Mammary epithelial cell (primary cell): ENCODE data around the gene MID1.

Experiments used
- EZH2 ChIP-seq: IDR thresholded peaks from 2 replicates; pipeline ENCODE4 v1.6.1; 2012; ENCODE audit warnings: low read length, inconsistent platforms, borderline replicate concordance
- TF ChIP-seq, protein P1 (sequence below), 2 donors: IDR thresholded peaks in 1 of 2; conservative IDR thresholded peaks in 1 of 2; 2 replicates each; pipeline ENCODE4 v1.5.1; 2011 to 2012; ENCODE audit warnings: inconsistent platforms in 2 of 2, low read length in 2 of 2, mild to moderate bottlenecking in 2 of 2, control low read depth in 1 of 2, low read depth in 1 of 2; ENCODE audit not compliant: insufficient read depth in 1 of 2; ENCODE audit errors: extremely low read depth in 1 of 2

- TF ChIP-seq, protein P1, sequence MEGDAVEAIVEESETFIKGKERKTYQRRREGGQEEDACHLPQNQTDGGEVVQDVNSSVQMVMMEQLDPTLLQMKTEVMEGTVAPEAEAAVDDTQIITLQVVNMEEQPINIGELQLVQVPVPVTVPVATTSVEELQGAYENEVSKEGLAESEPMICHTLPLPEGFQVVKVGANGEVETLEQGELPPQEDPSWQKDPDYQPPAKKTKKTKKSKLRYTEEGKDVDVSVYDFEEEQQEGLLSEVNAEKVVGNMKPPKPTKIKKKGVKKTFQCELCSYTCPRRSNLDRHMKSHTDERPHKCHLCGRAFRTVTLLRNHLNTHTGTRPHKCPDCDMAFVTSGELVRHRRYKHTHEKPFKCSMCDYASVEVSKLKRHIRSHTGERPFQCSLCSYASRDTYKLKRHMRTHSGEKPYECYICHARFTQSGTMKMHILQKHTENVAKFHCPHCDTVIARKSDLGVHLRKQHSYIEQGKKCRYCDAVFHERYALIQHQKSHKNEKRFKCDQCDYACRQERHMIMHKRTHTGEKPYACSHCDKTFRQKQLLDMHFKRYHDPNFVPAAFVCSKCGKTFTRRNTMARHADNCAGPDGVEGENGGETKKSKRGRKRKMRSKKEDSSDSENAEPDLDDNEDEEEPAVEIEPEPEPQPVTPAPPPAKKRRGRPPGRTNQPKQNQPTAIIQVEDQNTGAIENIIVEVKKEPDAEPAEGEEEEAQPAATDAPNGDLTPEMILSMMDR (conservative IDR thresholded peaks at IDR 0.05 in 1 of 2, IDR thresholded peaks at IDR 0.05 in 1 of 2; ENCODE audit: extremely low read depth in 1 of 2, insufficient read depth in 1 of 2, low read depth in 1 of 2, low read length in 2 of 2): no peak
- TF ChIP-seq EZH2: no peak
These were observed 1.4 kb downstream of the MID1 start for GRCh38 chrX:10618961-10619360.
